ENCODE results near the gene NR2E3.

The NR2E3 gene

GRCh38 chr15:71791975-71792374 lies 18.4 kb upstream of the NR2E3 start:
- no peak for DNase-seq (ENCODE audit: low read depth)

DNA sequence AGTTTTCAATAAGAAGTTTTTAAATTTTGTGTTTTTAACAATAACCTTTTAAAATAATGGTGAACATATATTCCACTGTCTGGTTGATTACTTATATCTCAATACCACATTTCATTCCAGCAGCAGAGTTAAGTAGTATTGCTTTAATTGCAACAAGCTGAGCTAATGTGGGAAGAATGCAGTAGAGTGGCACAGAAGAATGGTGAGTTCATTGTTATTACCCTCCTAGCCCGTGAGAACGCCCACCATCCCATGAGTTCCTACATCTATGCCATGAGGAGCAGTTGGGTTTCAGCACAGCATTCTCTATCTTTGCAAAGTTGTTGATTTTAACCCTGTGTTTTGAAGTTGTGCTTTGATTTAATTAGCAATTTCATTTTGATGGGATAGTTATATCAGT lies 17.8 kb upstream of the NR2E3 start:
- no peak for DNase-seq (ENCODE audit: low read depth)

GRCh38 chr15:71798641-71799040 lies 11.7 kb upstream of the NR2E3 start:
- no peak for DNase-seq (ENCODE audit: low read depth)

GRCh38 chr15:71800190-71800589 lies 10.2 kb upstream of the NR2E3 start:
- no peak for DNase-seq (ENCODE audit: low read depth)

GRCh38 chr15:71800835-71801745 lies 9.3 kb upstream of the NR2E3 start:
- DNase-seq (ENCODE audit: low read depth): peak; percentile 71

DNA sequence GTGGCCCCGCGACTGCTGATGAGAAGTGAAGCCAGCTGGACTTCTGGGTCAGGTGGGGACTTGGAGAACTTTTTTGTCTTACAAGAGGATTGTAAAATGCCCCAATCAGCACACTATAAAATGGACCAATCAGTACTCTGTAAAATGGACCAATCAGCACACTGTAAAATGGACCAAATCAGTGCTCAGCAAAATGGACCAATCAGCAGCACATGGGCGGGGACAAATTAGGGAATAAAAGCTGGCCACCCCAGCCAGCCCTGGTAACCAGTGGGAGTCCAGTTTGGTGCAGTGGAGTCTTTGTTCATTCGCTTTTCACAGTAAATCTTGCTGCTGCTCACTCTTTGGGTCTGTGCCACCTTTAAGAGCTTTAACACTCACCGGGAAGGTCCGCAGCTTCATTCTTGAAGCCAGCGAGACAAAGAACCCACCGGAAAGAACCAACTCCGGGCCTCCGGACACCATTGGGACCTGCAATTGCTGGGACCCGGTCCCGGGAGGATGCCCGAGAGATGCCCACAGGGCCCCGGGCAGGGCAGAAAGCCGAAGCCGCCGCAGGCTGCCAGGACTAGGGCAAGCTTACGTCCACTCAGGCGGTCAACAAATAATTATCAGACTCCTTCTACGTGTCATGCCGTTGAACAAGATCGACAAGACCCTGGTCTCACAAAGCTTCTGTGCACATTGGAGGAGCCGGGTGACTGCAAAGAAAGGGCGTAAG lies 8.3 kb upstream of the NR2E3 start:
- DNase-seq (ENCODE audit: low read depth): no peak

GRCh38 chr15:71802770-71803169 lies 7.6 kb upstream of the NR2E3 start:
- no peak for DNase-seq (ENCODE audit: low read depth)

DNA sequence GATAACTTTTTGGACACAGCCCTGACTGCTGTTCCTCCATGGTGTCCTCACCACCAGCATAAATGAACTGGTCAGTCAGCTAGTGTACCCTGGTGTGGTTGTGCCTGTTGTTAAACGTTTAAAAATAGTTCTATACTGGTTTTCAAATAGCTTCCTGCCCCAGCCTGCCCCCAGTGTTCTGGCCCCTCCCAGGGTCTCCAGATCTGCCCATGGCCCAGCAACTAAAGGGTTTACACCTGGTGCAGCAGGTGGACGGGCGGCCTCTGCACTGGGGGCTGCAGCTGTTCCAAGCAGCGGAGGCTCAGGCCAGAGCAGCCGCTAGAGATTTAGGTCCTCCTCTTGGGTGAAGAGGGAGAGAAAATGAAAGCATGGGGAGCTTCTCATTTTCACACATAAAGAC lies 6.1 kb upstream of the NR2E3 start:
- no peak for DNase-seq (ENCODE audit: low read depth)

DNA sequence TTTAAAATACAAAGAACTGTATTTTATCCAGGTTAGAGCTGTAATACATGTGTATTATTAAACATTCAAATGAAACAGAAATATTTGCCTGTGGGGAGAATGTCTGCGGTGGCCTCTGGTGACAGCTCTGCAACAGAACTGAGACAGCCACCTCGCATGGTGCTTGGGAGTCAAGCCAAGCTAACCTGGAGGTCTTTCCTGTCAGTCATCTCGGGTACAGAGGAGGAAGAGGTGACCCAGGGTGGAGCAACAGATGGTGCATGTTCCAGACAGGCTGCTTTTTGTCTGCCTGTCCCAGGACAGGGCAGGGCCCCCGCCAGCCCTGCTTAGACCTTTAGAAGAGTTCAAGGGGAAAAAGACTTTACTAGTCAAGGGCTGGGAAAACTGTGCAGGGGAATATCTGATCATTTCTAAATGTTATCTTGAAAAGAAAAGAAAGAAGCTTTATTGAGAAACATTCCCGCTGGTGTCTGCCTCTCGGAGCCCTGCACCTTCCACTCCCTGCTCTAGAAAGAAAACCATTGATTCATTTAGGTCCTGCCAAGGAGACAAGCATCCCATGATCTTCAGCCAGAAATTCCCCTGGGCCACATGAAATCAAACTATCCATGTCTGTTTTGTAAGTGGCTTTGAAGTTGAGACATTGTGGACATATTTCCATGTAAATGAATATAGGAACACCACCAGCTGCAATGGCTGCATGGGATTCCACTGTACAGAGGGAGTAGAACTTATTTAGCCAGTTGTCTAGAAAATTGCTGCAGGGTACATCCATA lies 5.5 kb upstream of the NR2E3 start:
- DNase-seq (ENCODE audit: low read depth): no peak

DNA sequence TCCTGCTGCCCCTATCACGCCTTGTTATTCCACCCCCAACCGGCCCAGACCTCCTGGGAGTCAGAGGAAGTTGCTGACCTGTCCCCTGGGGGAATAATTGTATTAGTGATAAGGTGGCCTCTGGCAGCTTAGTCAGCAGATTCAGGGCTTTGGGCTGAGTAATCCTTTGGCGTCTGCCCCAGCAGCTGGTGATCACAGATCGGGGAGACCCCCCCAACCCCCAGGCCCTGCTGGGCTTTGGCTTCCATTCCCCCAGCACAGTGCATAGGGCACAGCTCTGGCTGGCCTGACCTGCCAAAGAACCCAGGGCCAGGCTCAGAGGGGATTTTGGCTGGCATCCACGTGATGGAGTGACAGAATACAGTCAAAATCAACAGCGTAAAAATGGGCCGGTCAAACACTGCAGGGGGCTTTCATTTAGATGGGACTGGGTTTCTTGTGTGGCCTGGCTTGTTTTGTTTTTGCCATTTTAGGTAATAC lies 3.9 kb upstream of the NR2E3 start:
- DNase-seq (ENCODE audit: low read depth): no peak

- no peak for DNase-seq (ENCODE audit: low read depth)
These were observed 3.2 kb upstream of the NR2E3 start for GRCh38 chr15:71807125-71807629.

DNA sequence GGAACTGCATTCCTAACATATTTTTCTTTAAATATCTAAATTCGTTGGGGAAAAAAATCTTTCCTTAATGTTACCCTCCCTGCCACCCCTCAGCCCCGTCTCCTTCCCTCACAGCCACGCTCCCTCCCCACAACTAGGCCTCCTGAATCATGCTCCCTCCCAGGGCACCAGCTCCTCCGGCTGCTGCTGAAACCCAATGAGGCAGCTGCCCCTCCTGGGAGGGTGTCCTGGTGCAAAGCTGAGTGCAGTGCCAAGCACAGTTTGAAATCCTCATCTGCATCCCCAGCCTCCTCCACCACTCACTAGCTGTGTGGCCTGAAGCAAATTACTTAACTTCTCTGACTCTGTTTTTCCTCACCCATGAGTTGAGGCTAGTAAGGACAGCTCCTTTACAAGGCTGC lies 2.7 kb upstream of the NR2E3 start:
- DNase-seq (ENCODE audit: low read depth): no peak

- no peak for DNase-seq (ENCODE audit: low read depth)
These were observed 1.9 kb upstream of the NR2E3 start for GRCh38 chr15:71808311-71809020.

DNA sequence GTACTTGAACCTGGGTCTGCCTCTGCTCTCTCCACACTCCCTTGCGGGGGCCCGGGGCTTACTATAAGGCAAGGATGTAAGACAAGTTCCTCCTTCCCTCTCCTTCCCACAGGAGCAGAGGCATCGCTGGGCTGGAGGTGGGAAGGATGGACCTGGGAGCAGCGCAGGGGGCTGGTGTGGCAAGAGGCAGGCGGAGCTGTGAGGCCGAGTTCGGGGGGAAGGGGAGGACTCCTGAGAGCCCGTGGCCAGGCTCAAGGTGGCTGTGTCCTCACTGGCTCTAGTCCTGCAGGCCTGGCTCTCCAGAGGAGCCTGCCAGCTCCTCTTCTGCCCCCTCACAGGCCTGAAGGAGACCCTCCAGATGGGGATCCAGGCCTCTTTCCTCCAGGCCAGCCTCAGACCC lies 1.0 kb upstream of the NR2E3 start:
- DNase-seq (ENCODE audit: low read depth): no peak

DNA sequence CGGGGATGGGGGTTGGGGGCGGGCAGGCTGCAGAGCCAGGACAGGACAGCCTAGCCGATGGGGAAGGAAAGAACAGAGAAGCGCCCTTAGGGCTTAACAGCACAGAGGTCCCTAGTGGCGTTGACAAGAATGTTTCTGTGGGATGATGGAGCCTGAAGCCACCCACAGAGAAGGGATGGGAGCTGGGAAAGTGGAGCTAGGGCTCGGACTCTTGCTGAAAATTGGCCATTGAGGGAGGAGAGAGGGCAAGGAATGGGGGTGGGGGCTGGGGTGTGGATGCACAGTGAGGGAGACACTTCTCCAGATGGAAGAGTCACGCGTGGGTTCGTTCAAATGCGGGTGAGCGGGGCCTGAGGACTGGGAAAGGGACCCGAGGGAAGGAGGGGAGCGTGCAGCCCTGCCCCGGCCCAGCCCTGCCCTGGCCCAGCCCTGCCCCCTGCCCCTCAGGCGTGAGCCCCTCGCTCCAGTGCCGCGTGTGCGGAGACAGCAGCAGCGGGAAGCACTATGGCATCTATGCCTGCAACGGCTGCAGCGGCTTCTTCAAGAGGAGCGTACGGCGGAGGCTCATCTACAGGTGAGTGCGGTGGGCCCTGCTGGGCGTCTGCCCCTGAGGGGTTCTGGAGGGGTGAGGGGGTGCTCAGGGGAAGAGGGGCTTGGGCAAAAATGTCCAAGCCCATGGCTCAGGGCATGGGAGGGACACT lies 832 bp downstream of the NR2E3 start:
- no peak for DNase-seq (ENCODE audit: low read depth)

DNA sequence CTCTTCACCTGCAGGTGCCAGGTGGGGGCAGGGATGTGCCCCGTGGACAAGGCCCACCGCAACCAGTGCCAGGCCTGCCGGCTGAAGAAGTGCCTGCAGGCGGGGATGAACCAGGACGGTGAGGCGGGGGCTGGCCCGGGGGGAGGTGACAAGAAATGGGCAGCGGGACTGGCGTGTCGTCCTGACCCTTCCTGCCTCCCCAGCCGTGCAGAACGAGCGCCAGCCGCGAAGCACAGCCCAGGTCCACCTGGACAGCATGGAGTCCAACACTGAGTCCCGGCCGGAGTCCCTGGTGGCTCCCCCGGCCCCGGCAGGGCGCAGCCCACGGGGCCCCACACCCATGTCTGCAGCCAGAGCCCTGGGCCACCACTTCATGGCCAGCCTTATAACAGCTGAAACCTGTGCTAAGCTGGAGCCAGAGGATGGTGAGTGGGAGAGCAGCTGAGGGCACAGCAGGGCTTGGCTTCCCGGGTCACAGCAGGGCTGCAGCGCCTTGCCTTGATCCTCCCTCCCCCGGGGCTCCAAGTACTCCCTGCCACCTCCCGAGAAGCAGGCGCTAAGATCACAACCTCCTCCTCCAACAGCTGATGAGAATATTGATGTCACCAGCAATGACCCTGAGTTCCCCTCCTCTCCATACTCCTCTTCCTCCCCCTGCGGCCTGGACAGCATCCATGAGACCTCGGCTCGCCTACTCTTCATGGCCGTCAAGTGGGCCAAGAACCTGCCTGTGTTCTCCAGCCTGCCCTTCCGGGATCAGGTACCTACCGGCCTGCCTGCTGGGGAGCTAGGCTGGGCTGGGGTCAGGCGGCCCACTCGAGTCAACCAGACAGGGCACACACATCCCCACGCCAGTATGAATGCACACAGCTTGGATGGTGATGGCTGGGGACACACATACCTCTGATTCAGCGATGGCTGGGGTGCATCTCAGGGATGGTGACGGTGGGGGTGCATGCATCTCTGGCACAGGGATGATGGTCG lies 1.7 kb downstream of the NR2E3 start:
- no peak for DNase-seq (ENCODE audit: low read depth)

DNA sequence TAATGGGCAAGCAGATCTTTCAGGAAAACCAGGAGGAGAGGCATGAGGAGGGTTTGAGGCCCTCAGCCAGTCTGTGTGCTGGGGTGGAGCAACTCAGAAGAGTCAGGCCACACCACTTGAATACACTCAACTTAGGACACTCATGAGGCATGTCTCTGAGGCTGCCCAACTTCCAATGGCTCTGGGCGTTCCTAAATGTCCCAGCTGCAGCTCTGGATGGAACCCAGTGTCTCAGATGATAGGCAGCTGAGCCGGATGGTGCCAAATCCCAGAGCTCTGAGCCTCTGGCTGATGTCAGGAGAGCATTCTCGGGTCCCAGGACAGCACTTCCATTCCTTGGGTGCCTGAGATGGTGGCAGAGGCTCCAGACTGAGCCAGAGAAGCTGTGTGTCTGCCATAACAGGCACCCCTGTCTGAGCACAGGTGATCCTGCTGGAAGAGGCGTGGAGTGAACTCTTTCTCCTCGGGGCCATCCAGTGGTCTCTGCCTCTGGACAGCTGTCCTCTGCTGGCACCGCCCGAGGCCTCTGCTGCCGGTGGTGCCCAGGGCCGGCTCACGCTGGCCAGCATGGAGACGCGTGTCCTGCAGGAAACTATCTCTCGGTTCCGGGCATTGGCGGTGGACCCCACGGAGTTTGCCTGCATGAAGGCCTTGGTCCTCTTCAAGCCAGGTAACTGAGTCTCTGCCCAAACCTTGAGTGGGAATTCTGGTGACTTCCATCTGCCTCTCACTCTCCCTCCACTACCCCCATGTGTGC lies 2.8 kb downstream of the NR2E3 start:
- DNase-seq (ENCODE audit: low read depth): no peak

GRCh38 chr15:71813723-71814470 lies 3.5 kb downstream of the NR2E3 start:
- DNase-seq (ENCODE audit: low read depth): no peak

Measured in HS-27A (cell line).